Large intestine (tissue), 3 donors: ENCODE data around the gene IFNL1. TPM values are rescaled to one million over a fixed set of nuclear protein-coding genes. Genes with fewer than 3 reads are reported as not detected.
"Not testable (repeated sequence)": the region's sequence is repeated elsewhere in the genome, so short reads cannot be mapped to it uniquely, and the experiment has no call there.

ENCODE experiments used
- DNase-seq, 2 donors: peaks; one replicate each; pipeline versions ENCODE4 v3.0.0 to v3.0.0-alpha.2; 2013
- H3K27ac ChIP-seq: one replicate; pipeline ENCODE4 v1.5.1; 2013; ENCODE audit warnings: low read length
- H3K27me3 ChIP-seq: 2 replicates; pipeline ENCODE4 v1.6.1; 2013; ENCODE audit warnings: low read length; ENCODE audit not compliant: control insufficient read depth, insufficient read depth
- H3K36me3 ChIP-seq: 2 replicates; pipeline ENCODE4 v1.6.1; 2013; ENCODE audit warnings: low read length; ENCODE audit not compliant: control insufficient read depth, insufficient read depth
- H3K4me1 ChIP-seq: one replicate; pipeline ENCODE4 v1.6.1; 2013; ENCODE audit warnings: low read length; ENCODE audit not compliant: control insufficient read depth, insufficient read depth
- H3K4me3 ChIP-seq: one replicate; pipeline ENCODE4 v1.5.1; 2013; ENCODE audit warnings: low read length
- H3K9me3 ChIP-seq: one replicate; pipeline ENCODE4 v1.6.1; 2013; ENCODE audit warnings: mild to moderate bottlenecking, low read depth, low read length, moderate library complexity; ENCODE audit not compliant: control insufficient read depth
- WGBS: methylation state at CpG from one replicate; pipeline ENCODE4 v1.1.5; 2013; ENCODE audit warnings: low lambda C conversion rate; ENCODE audit not compliant: insufficient coverage; 5-methylcytosine and 5-hydroxymethylcytosine counted together
- polyA plus RNA-seq: library from polyadenylated mRNA; unstranded; fragments of 120-200 nt; gene quantifications from one replicate; pipeline ENCODE4 v1.2.1, GENCODE V29; 2013

Gene IFNL1
- polyA plus RNA-seq, 1 donor: 0.06 TPM

GRCh38 chr19:39332293-39332692 lies 36.1 kb downstream of the IFNL1 start:
- WGBS: 92% methylated on average over 2 of the region's 7 CpGs
- Histone ChIP-seq H3K27me3 (no peaks in the 10 kb centered on the region), H3K27ac (no peak overlapping the region), H3K4me3 (no peak overlapping the region), H3K4me1 (peaks cover 6% of the 10 kb centered on the region), H3K9me3 (no peaks in the 10 kb centered on the region), H3K36me3 (no peaks in the 10 kb centered on the region)
- DNase-seq: no peak

- not testable (repeated sequence) for H3K27me3 ChIP-seq, H3K36me3 ChIP-seq, H3K4me1 ChIP-seq, H3K4me3 ChIP-seq, H3K27ac ChIP-seq, DNase-seq, H3K9me3 ChIP-seq
- 75% methylated on average over 2 of the region's 6 CpGs for WGBS
Measured at GRCh38 chr19:39332738-39333137, 36.5 kb downstream of the IFNL1 start.

GRCh38 chr19:39333507-39333906 lies 37.3 kb downstream of the IFNL1 start:
- WGBS: 100% methylated on average over 3 of the region's 6 CpGs
- H3K27ac ChIP-seq: no peak overlapping the region
- H3K36me3 ChIP-seq: no peaks in the 10 kb centered on the region
- H3K9me3 ChIP-seq: no peaks in the 10 kb centered on the region
- no peaks in the 10 kb centered on the region for H3K27me3 ChIP-seq
- H3K4me3 ChIP-seq: no peak overlapping the region
- H3K4me1 ChIP-seq: peaks cover 6% of the 10 kb centered on the region
- DNase-seq: no peak

GRCh38 chr19:39334444-39334976 lies 38.3 kb downstream of the IFNL1 start:
- Histone ChIP-seq H3K4me3 (no peak overlapping the region), H3K27ac (no peak overlapping the region), H3K36me3 (no peaks in the 10 kb centered on the region), H3K9me3 (no peaks in the 10 kb centered on the region), H3K4me1 (peaks cover 6% of the 10 kb centered on the region), H3K27me3 (no peaks in the 10 kb centered on the region)
- WGBS: no CpG with 5 or more reads among the region's 5 CpGs
- DNase-seq: no peak

- H3K36me3 ChIP-seq: no peaks in the 10 kb centered on the region
- no peak for DNase-seq
- H3K4me1 ChIP-seq: peaks cover 11% of the 10 kb centered on the region
- H3K9me3 ChIP-seq: no peaks in the 10 kb centered on the region
- WGBS: no CpG with 5 or more reads among the region's 6 CpGs
- peak overlapping the region; percentile 48 for H3K27ac ChIP-seq
- no peaks in the 10 kb centered on the region for H3K27me3 ChIP-seq
- H3K4me3 ChIP-seq: peak overlapping the region; percentile 37
Measured at GRCh38 chr19:39335168-39335548, 39.0 kb downstream of the IFNL1 start.

- Histone ChIP-seq H3K4me1 (peaks cover 11% of the 10 kb centered on the region), H3K9me3 (no peaks in the 10 kb centered on the region), H3K27ac (no peak overlapping the region), H3K4me3 (no peak overlapping the region), H3K36me3 (no peaks in the 10 kb centered on the region), H3K27me3 (no peaks in the 10 kb centered on the region)
- DNase-seq: no peak
- WGBS: no CpG with 5 or more reads among the region's 3 CpGs
Measured at GRCh38 chr19:39336483-39336882, 40.3 kb downstream of the IFNL1 start.

GRCh38 chr19:39339674-39340073 lies 43.5 kb downstream of the IFNL1 start:
- H3K4me1 ChIP-seq: peaks cover 19% of the 10 kb centered on the region
- no CpG with 5 or more reads among the region's 1 CpG for WGBS
- H3K9me3 ChIP-seq: no peaks in the 10 kb centered on the region
- DNase-seq: peak in 1 of 2 donors; percentile 58
- no peak overlapping the region for H3K27ac ChIP-seq
- no peak overlapping the region for H3K4me3 ChIP-seq
- H3K27me3 ChIP-seq: no peaks in the 10 kb centered on the region
- no peaks in the 10 kb centered on the region for H3K36me3 ChIP-seq

GRCh38 chr19:39340156-39340555 lies 43.9 kb downstream of the IFNL1 start:
- not testable (repeated sequence) for H3K4me3 ChIP-seq

GRCh38 chr19:39341129-39341718 lies 45.0 kb downstream of the IFNL1 start:
- Histone ChIP-seq H3K4me1 (peaks cover 19% of the 10 kb centered on the region), H3K27me3 (no peaks in the 10 kb centered on the region), H3K4me3 (peak overlapping the region; percentile 74), H3K9me3 (no peaks in the 10 kb centered on the region), H3K27ac (peak overlapping the region; percentile 84), H3K36me3 (peaks cover 3% of the 10 kb centered on the region)
- no peak for DNase-seq
- no CpG with 5 or more reads among the region's 17 CpGs for WGBS

More at GRCh38 chr19:39340156-39340555, 43.9 kb downstream of the IFNL1 start:
- H3K27me3 ChIP-seq, H3K27ac ChIP-seq, H3K9me3 ChIP-seq, H3K36me3 ChIP-seq, DNase-seq: not testable (repeated sequence)
- H3K4me1 ChIP-seq: peaks cover 19% of the 10 kb centered on the region
- WGBS: no CpG with 5 or more reads among the region's 7 CpGs

GRCh38 chr19:39341719-39342604 lies 45.8 kb downstream of the IFNL1 start, which contains the start of gene SAMD4B:
Gene SAMD4B (plus strand): TSS chr19:39342421. CDS start chr19:39356894, 14,473 bp downstream.
- Histone ChIP-seq H3K4me1 (peaks cover 19% of the 10 kb centered on the region), H3K27ac (peak within 1 kb of the TSS; percentile 84)

More at GRCh38 chr19:39341719-39342604, 45.8 kb downstream of the IFNL1 start, which contains the start of gene SAMD4B:
- peak within 1 kb of the TSS; percentile 97 for H3K4me3 ChIP-seq
- no CpG with 5 or more reads among the region's 105 CpGs for WGBS
- H3K36me3 ChIP-seq: peaks cover 5% of the 10 kb centered on the region
- DNase-seq: peak; percentile 99
- no peaks in the 10 kb centered on the region for H3K9me3 ChIP-seq
- no peaks in the 10 kb centered on the region for H3K27me3 ChIP-seq
